ENCODE data around the gene XPO4.

XPO4 gene

DNA sequence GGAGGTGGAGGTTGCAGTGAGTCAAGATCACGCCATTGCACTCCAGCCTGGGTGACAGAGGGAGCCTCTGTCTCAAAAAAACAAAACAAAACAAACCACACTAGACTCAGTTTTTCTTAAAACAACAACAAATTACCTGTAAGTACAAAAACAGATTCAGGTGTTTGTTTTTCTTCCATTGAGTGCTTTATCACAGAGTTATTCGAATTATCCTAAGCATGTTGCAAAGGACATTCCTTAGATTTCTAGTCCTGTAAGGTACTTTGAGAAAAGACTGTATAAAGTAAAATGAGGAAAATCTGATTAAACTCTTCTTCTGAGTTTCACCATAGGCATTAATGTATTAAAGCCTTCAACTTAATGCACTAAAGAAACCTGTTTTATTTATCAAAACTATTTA lies 126.6 kb downstream of the XPO4 start:
- H3K4me1 ChIP-seq (ENCODE audit: low read depth, poor library complexity, severe bottlenecking), result peaks cover 11% of the 10 kb centered on the region
- no peaks in the 10 kb centered on the region for H3K27me3 ChIP-seq (ENCODE audit: insufficient read depth, low read depth)
- no peak overlapping the region for H3K27ac ChIP-seq
- no peaks in the 10 kb centered on the region; the same call in 1 of the 2 replicates for H3K79me2 ChIP-seq (ENCODE audit: insufficient read depth, low read depth)
- TF ChIP-seq, protein P1, sequence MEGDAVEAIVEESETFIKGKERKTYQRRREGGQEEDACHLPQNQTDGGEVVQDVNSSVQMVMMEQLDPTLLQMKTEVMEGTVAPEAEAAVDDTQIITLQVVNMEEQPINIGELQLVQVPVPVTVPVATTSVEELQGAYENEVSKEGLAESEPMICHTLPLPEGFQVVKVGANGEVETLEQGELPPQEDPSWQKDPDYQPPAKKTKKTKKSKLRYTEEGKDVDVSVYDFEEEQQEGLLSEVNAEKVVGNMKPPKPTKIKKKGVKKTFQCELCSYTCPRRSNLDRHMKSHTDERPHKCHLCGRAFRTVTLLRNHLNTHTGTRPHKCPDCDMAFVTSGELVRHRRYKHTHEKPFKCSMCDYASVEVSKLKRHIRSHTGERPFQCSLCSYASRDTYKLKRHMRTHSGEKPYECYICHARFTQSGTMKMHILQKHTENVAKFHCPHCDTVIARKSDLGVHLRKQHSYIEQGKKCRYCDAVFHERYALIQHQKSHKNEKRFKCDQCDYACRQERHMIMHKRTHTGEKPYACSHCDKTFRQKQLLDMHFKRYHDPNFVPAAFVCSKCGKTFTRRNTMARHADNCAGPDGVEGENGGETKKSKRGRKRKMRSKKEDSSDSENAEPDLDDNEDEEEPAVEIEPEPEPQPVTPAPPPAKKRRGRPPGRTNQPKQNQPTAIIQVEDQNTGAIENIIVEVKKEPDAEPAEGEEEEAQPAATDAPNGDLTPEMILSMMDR (conservative IDR thresholded peaks at IDR 0.05; ENCODE audit: low read depth, low read length), result no peak
- H4K20me1 ChIP-seq (ENCODE audit: insufficient read depth), result no peaks in the 10 kb centered on the region
- H3K4me3 ChIP-seq (IDR thresholded peaks at IDR 0.05; ENCODE audit: insufficient read depth, low read depth, low read length), result no peak overlapping the region
- H2AFZ ChIP-seq (ENCODE audit: low read depth), result no peak overlapping the region
- H3K9ac ChIP-seq, result no peak overlapping the region
- no peaks in the 10 kb centered on the region for H3K36me3 ChIP-seq (ENCODE audit: insufficient read depth)
- no peak overlapping the region for H3K4me2 ChIP-seq

DNA sequence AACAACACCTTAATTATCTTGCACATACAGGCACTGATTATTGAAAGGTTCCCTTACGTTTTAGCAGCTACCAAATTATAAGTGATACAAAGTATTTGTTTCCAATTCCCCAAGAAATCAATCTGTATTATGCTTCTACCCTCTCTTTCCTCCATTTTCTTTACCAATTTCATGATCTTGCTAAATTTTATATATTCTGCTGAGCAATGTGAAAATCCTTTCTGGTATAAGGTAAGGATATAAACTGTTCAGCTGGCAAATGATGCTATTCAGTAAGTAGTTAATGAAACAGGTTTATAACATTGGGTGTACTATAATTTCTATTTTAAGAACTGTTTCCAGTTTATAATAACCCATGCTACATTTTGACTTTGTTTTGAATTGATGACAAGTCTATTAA lies 127.8 kb downstream of the XPO4 start:
- Histone ChIP-seq H2AFZ (ENCODE audit: low read depth) (no peak overlapping the region), H3K4me1 (ENCODE audit: low read depth, poor library complexity, severe bottlenecking) (peaks cover 5% of the 10 kb centered on the region), H3K4me2 (no peak overlapping the region), H4K20me1 (ENCODE audit: insufficient read depth) (no peaks in the 10 kb centered on the region), H3K4me3 (IDR thresholded peaks at IDR 0.05; ENCODE audit: insufficient read depth, low read depth, low read length) (no peak overlapping the region), H3K79me2 (ENCODE audit: insufficient read depth, low read depth) (no peaks in the 10 kb centered on the region; the same call in 1 of the 2 replicates), H3K27me3 (ENCODE audit: insufficient read depth, low read depth) (no peaks in the 10 kb centered on the region), H3K27ac (no peak overlapping the region), H3K36me3 (ENCODE audit: insufficient read depth) (no peaks in the 10 kb centered on the region), H3K9ac (no peak overlapping the region)
- TF ChIP-seq, protein P1 (conservative IDR thresholded peaks at IDR 0.05; ENCODE audit: low read depth, low read length), result no peak

DNA sequence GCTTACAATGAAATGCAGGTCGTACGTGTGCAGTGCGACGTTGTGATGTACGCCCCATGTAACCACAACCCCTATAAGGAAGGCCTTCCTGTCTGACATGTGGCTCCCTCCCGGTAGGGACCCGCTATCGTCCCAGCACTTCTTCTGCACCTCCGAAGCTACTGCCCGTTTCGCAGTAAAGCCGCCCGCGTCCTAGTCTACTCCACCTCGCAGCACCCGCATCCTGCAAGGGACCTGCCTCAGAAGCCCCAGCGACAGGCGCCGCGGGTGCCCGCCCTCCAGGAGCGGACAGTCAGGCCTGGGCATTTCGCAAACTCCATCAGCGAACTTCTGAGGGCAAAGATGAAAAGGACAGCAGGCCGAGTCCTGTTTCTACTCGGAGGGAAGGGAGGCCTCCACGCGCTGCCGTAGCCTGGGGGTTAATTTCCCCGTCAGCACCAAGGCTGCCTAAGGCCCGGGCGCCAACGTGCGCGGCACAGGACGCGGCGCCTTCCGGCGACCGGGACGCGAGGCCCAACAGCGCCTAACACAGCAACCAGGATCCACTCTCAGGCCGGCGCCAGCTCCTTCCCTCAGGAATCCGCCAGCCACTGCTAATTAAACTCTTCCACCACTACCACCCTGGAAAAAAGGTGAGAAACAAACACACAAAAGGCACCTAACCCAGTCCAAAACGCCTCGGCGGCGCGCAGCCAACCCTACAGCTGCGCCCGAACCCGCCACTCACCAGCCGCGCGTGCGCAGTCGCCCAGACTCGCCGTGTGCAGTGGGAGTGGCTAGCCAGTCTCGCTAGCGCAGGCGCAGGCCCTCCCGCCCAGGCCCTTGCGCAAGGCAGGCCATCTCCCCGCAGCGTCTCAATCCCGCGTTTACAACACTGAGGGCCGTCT lies 129.1 kb downstream of the XPO4 start, which contains the start of gene EEF1AKMT1:
EEF1AKMT1 (minus strand) TSS at position 768 of the 887 bp plus-strand sequence. CDS start 16,363 bp downstream, outside the sequence.
- H3K79me2 ChIP-seq (ENCODE audit: insufficient read depth, low read depth), result no peaks in the 10 kb centered on the region; the same call in 1 of the 2 replicates
- H3K27ac ChIP-seq, result peak within 1 kb of the TSS; percentile 96
- TF ChIP-seq, protein P1 (conservative IDR thresholded peaks at IDR 0.05; ENCODE audit: low read depth, low read length), result no peak
- H3K27me3 ChIP-seq (ENCODE audit: insufficient read depth, low read depth), result no peaks in the 10 kb centered on the region
- H3K36me3 ChIP-seq (ENCODE audit: insufficient read depth), result no peaks in the 10 kb centered on the region
- H3K9ac ChIP-seq, result peak within 1 kb of the TSS; percentile 95
- H3K4me1 ChIP-seq (ENCODE audit: low read depth, poor library complexity, severe bottlenecking), result peaks cover 5% of the 10 kb centered on the region
- peak within 1 kb of the TSS; percentile 73 for H2AFZ ChIP-seq (ENCODE audit: low read depth)
- peak within 1 kb of the TSS; percentile 74 for H3K4me2 ChIP-seq
- no peak within 1 kb of the TSS for H3K4me3 ChIP-seq (IDR thresholded peaks at IDR 0.05; ENCODE audit: insufficient read depth, low read depth, low read length)
- H4K20me1 ChIP-seq (ENCODE audit: insufficient read depth), result no peaks in the 10 kb centered on the region

DNA sequence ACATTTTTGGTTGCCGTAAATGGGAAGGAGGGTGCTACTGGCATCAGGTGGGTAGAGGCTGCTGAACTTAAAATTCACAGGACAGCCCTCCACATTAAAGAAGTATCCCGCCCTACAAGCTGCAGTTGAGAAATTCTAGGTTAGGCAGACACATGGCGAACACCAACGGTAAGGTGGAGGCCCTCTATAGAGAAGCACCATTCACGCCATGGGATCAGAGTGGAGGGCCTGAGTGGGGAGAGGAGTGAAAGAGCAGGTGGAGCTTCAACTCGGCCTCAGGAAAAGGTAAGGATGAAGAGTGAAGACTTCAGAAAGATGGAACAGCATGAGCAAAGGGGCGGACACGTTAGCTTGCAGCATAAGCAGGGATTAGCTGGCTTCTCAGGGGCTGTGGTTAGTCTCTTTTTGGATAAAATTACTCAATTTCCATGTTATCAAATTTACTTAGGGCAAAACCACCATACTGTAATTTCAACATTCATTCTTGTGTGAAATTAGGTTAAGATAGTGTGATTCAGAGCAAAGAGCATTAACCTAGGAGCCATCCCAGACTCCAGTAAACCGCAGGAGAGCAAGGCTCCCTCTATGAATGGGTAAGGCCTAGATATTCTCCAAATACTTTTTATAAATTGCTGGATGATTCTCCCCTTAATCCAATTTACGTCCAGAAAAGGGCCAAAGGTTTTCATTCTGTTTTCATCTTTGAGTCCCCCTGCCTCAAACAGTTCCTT lies 130.0 kb downstream of the XPO4 start:
- Histone ChIP-seq H3K36me3 (ENCODE audit: insufficient read depth) (no peaks in the 10 kb centered on the region), H3K4me2 (peak overlapping the region; percentile 74), H2AFZ (ENCODE audit: low read depth) (peak overlapping the region; percentile 73), H3K9ac (peak overlapping the region; percentile 95), H3K27me3 (ENCODE audit: insufficient read depth, low read depth) (no peaks in the 10 kb centered on the region), H3K4me1 (ENCODE audit: low read depth, poor library complexity, severe bottlenecking) (peaks cover 5% of the 10 kb centered on the region), H3K27ac (peak overlapping the region; percentile 96), H4K20me1 (ENCODE audit: insufficient read depth) (no peaks in the 10 kb centered on the region), H3K4me3 (IDR thresholded peaks at IDR 0.05; ENCODE audit: insufficient read depth, low read depth, low read length) (no peak overlapping the region), H3K79me2 (ENCODE audit: insufficient read depth, low read depth) (no peaks in the 10 kb centered on the region; the same call in 1 of the 2 replicates)
- TF ChIP-seq, protein P1 (conservative IDR thresholded peaks at IDR 0.05; ENCODE audit: low read depth, low read length), result no peak
